ENCODE data around the gene ARHGEF17.

Gene ARHGEF17

DNA sequence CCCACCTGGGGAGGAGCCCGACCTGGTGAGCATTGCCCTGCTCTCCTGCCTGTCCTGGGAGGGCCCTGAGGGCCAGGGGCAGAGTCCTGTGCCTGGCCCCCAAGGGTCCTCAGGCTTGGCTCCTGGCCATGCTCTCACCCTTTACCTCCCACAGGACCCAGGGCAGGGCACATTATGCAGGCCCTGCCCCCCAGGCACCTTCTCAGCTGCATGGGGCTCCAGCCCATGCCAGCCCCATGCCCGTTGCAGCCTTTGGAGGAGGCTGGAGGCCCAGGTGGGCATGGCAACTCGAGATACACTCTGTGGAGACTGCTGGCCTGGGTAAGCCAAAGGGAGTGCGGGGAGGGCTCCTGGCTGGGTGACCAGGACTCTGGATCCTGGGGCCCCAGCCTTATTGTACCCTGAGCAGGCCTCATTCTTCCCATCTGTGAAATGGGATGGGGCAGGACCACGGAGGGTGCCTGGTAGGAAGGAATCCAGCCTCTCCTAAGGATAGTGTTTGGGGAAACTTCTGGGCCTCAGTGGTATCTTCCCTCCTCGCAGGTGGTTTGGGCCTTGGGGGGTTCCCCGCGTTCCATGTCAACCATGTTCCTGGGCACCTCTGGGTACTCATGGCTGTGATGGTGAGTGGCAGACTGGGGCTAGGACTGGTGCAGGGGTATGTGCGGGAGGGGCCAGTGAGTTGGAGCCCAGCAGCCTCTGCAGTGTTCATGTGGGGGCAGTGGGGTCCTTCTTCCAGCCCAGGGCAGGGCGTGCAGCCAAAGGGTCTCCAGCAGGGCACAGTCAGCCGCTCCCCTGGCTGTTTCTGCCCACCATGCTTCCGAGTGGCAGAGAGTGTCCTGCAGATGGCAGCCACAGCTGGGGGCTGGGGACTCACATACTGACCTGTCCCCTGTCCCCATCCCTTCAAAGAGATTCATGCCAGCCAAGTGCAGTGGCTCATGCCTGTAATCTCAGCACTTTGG, 82.8 kb downstream of the ARHGEF17 start:
- Histone ChIP-seq H3K4me1 (ENCODE audit: control insufficient read depth, insufficient read depth, low read length) (peaks cover 4% of the 10 kb centered on the region; the same call in 1 of the 2 replicates), H3K9me3 (ENCODE audit: control insufficient read depth, insufficient read depth, low read depth, low read length) (no peaks in the 10 kb centered on the region), H3K27ac (ENCODE audit: extremely low read depth, low read depth, low read length) (no peak overlapping the region), H3K4me3 (ENCODE audit: low read depth, low read length) (no peak overlapping the region), H3K36me3 (ENCODE audit: control insufficient read depth in 2 of 2, insufficient read depth in 1 of 2, low read length in 2 of 2) (peaks cover 0 to 55% of the 10 kb centered on the region in 2 experiments; a peak in 1 of 3 replicates)
- ChIA-PET CTCF (interaction anchor here (3.6 to 8.4 kb wide), 2 partner anchors 39 to 40 kb away, joined by 61 to 95 read pairs; no protein-coding TSS in a partner anchor), POLR2A (no interaction called here)
- TF ChIP-seq, protein P1, sequence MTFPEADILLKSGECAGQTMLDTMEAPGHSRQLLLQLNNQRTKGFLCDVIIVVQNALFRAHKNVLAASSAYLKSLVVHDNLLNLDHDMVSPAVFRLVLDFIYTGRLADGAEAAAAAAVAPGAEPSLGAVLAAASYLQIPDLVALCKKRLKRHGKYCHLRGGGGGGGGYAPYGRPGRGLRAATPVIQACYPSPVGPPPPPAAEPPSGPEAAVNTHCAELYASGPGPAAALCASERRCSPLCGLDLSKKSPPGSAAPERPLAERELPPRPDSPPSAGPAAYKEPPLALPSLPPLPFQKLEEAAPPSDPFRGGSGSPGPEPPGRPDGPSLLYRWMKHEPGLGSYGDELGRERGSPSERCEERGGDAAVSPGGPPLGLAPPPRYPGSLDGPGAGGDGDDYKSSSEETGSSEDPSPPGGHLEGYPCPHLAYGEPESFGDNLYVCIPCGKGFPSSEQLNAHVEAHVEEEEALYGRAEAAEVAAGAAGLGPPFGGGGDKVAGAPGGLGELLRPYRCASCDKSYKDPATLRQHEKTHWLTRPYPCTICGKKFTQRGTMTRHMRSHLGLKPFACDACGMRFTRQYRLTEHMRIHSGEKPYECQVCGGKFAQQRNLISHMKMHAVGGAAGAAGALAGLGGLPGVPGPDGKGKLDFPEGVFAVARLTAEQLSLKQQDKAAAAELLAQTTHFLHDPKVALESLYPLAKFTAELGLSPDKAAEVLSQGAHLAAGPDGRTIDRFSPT (tag by site-specific recombination; IDR thresholded peaks at IDR 0.05): 0 out of 2 replicates have a peak, but pooled peaks have one; percentile 16
- TF ChIP-seq OSR2 (tag by site-specific recombination; IDR thresholded peaks at IDR 0.05): no peak

DNA sequence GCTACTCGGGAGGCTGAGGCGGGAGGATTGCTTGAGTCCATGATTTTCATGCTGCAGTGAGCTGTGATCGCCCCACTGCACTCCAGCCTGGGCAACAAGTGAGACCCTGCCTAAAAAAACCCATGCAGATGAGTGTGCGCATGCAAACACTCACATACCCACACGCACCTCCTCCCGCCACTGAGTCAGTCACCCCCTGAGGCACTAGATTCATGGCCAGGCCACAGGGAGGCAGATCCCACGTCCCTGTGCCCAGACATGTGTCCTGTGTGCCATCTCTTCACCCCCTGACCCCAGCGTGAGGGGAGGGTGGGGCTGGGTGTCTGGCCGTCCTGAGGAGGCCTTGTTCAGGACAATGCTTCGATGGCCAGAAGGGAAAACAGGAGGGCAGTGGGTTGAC, 83.6 kb downstream of the ARHGEF17 start:
- Histone ChIP-seq H3K4me3 (ENCODE audit: low read depth, low read length) (no peak overlapping the region), H3K36me3 (ENCODE audit: control insufficient read depth in 2 of 2, insufficient read depth in 1 of 2, low read length in 2 of 2) (peaks cover 0 to 62% of the 10 kb centered on the region in 2 experiments; a peak in 1 of 3 replicates), H3K4me1 (ENCODE audit: control insufficient read depth, insufficient read depth, low read length) (no peaks in the 10 kb centered on the region), H3K9me3 (ENCODE audit: control insufficient read depth, insufficient read depth, low read depth, low read length) (no peaks in the 10 kb centered on the region), H3K27ac (ENCODE audit: extremely low read depth, low read depth, low read length) (no peak overlapping the region)
- ChIA-PET POLR2A (no interaction called here), CTCF (interaction anchor here (3.6 kb wide), 1 partner anchor 40 kb away, joined by 95 read pairs; no protein-coding TSS in a partner anchor)
- peak; percentile 28; the same call in 1 of the 2 replicates for TF ChIP-seq SCRT2 (tag by site-specific recombination; IDR thresholded peaks at IDR 0.05)
- TF ChIP-seq REPIN1 (tag by site-specific recombination; IDR thresholded peaks at IDR 0.05; ENCODE audit: low read depth): no peak
- TF ChIP-seq ZNF404 (tag by site-specific recombination; IDR thresholded peaks at IDR 0.05): no peak

DNA sequence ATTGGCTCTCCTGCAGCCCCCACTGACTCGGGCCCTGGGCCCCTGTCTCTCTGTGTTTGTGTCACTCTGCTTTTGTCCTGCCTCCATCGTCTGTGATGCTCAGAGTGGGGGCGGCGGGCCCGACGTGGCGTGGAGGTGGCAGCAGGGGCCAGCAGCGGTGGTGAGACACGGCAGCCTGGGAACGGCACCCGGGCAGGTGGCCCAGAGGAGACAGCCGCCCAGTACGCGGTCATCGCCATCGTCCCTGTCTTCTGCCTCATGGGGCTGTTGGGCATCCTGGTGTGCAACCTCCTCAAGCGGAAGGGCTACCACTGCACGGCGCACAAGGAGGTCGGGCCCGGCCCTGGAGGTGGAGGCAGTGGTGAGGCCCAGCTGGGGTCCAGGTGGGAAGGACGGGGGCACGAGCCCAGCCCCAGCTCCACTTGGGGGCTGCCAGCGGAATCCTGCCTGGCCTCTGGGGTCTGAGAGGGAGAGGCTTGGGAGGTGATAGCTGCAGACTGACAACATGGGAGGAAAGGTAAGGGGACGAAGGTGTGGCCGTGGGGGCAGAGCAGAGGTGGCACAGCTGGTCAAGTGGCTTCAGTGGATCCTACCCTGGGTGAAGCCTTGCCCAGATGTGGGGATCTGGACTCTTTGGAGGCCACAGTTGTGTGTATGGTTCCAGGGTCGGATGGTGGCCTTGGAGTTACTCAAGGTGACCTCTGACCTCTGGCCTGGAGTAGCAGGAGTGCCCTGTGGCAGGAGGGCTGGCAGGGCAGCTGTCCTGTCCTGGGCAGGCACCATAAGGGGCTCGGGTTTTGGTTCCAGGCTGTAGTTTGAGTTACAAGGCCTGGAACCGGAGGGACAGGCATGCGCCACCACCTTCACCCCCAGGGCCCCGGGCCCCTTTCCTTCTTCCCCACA, 84.3 kb downstream of the ARHGEF17 start:
- no peak overlapping the region for H3K27ac ChIP-seq (ENCODE audit: extremely low read depth, low read depth, low read length)
- H3K36me3 ChIP-seq (ENCODE audit: control insufficient read depth in 2 of 2, insufficient read depth in 1 of 2, low read length in 2 of 2): peaks cover 0 to 69% of the 10 kb centered on the region in 2 experiments; a peak in 1 of 3 replicates
- H3K4me1 ChIP-seq (ENCODE audit: control insufficient read depth, insufficient read depth, low read length): no peaks in the 10 kb centered on the region
- no peak overlapping the region for H3K4me3 ChIP-seq (ENCODE audit: low read depth, low read length)
- POLR2A ChIA-PET: interaction anchor here (1.5 to 1.8 kb wide), 2 partner anchors 15 to 41 kb away, joined by 6 to 8 read pairs; no protein-coding TSS in a partner anchor
- CTCF ChIA-PET: interaction anchor here (0.6 to 3.6 kb wide), 23 partner anchors 9 to 667 kb away, joined by 3 to 95 read pairs (median 5); no protein-coding TSS in a partner anchor
- no peaks in the 10 kb centered on the region for H3K9me3 ChIP-seq (ENCODE audit: control insufficient read depth, insufficient read depth, low read depth, low read length)
- TF ChIP-seq BCL11B (tag by site-specific recombination; IDR thresholded peaks at IDR 0.05; ENCODE audit: low read depth) (0 out of 2 replicates have a peak, but pooled peaks have one; percentile 53), WT1 (tag by site-specific recombination; IDR thresholded peaks at IDR 0.05) (no peak)

DNA sequence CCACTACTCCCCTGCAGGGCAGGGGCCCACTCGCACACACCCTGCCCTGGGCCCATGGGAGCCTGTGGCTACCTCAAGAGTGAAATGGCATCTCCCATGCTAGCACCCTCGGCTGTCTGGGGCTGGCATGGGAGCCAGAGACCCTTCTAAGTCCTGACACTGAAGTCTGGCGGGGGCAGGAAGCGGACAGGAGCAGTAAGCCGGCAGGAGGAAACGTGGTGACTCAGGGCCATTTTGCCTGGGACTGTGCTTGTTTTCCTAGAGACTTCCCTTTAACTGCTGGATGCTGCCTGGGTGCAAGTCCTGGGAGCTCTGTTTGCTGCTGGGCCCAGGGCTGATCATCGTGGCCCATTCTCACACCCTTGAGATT, 84.9 kb downstream of the ARHGEF17 start:
- no peak overlapping the region for H3K4me3 ChIP-seq (ENCODE audit: low read depth, low read length)
- CTCF ChIA-PET: interaction anchor here (0.6 to 3.6 kb wide), 26 partner anchors 8 to 269 kb away, joined by 3 to 95 read pairs (median 4); no protein-coding TSS in a partner anchor
- POLR2A ChIA-PET: interaction anchor here (1.0 to 1.8 kb wide), 3 partner anchors 16 to 42 kb away, joined by 3 to 8 read pairs (median 6); no protein-coding TSS in a partner anchor
- no peaks in the 10 kb centered on the region for H3K9me3 ChIP-seq (ENCODE audit: control insufficient read depth, insufficient read depth, low read depth, low read length)
- H3K27ac ChIP-seq (ENCODE audit: extremely low read depth, low read depth, low read length): no peak overlapping the region
- H3K4me1 ChIP-seq (ENCODE audit: control insufficient read depth, insufficient read depth, low read length): no peaks in the 10 kb centered on the region
- H3K36me3 ChIP-seq (ENCODE audit: control insufficient read depth in 2 of 2, insufficient read depth in 1 of 2, low read length in 2 of 2): peaks cover 0 to 74% of the 10 kb centered on the region in 2 experiments; a peak in 1 of 3 replicates
- TF ChIP-seq KLF8 (tag by site-specific recombination; IDR thresholded peaks at IDR 0.05) (no peak), ZNF670 (tag by site-specific recombination; IDR thresholded peaks at IDR 0.05; ENCODE audit: low read depth) (no peak), YY2 (tag by site-specific recombination; IDR thresholded peaks at IDR 0.05) (no peak), ZNF777 (tag by site-specific recombination; IDR thresholded peaks at IDR 0.05; ENCODE audit: borderline replicate concordance) (no peak), ZNF184 (tag by site-specific recombination; IDR thresholded peaks at IDR 0.05) (no peak), ZNF140 (tag by site-specific recombination; IDR thresholded peaks at IDR 0.05) (no peak), MYNN (tag by site-specific recombination; IDR thresholded peaks at IDR 0.05; ENCODE audit: borderline replicate concordance) (no peak), IKZF3 (tag by site-specific recombination; IDR thresholded peaks at IDR 0.05) (no peak), ZBTB8A (tag by site-specific recombination; IDR thresholded peaks at IDR 0.05) (no peak), ZNF404 (tag by site-specific recombination; IDR thresholded peaks at IDR 0.05) (no peak)
- TF ChIP-seq, protein P2, sequence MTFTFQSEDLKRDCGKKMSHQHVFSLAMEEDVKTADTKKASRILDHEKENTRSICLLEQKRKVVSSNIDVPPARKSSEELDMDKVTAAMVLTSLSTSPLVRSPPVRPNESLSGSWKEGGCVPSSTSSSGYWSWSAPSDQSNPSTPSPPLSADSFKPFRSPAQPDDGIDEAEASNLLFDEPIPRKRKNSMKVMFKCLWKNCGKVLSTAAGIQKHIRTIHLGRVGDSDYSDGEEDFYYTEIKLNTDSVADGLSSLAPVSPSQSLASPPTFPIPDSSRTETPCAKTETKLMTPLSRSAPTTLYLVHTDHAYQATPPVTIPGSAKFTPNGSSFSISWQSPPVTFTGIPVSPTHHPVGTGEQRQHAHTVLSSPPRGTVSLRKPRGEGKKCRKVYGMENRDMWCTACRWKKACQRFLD (tag by site-specific recombination; IDR thresholded peaks at IDR 0.05): no peak
- TF ChIP-seq, protein P3, sequence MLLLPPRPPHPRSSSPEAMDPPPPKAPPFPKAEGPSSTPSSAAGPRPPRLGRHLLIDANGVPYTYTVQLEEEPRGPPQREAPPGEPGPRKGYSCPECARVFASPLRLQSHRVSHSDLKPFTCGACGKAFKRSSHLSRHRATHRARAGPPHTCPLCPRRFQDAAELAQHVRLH (tag by site-specific recombination; IDR thresholded peaks at IDR 0.05): no peak
- TF ChIP-seq, protein P4, sequence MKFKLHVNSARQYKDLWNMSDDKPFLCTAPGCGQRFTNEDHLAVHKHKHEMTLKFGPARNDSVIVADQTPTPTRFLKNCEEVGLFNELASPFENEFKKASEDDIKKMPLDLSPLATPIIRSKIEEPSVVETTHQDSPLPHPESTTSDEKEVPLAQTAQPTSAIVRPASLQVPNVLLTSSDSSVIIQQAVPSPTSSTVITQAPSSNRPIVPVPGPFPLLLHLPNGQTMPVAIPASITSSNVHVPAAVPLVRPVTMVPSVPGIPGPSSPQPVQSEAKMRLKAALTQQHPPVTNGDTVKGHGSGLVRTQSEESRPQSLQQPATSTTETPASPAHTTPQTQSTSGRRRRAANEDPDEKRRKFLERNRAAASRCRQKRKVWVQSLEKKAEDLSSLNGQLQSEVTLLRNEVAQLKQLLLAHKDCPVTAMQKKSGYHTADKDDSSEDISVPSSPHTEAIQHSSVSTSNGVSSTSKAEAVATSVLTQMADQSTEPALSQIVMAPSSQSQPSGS (tag by site-specific recombination; IDR thresholded peaks at IDR 0.05; ENCODE audit: low read depth): no peak
